ENCODE results near the gene CHST4.
"Not testable (repeated sequence)": the region's sequence is repeated elsewhere in the genome, so short reads cannot be mapped to it uniquely, and the experiment has no call there.

Gene CHST4

DNA sequence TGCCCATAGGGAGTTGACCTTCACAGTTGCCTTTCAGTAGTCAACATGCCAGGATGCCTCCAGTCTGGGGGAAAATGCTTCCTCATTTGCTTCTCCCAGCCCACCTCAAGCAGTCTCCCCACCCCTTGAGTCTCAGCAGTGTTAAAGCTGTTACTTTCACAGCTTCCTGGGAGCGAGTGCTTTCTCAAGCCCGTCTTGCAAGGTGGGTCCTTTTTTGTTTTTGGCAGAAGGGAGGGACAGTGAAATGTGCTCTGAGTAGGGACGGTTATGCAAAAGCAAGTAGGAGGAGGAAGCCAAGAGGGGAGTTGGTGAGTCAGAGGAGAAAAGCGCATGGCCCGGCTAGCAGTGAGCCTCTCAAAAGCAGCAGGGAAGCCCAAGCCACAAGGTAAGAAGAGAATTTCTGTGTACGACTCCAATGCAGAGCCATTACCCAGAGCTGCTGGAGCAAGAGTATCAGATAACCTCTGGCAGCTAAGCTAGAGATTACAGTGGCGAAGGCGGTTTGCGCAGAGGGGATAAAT lies at the start of gene CHST4:
CHST4 (plus strand) TSS at position 316 of the 521 bp plus-strand sequence. CDS start 10,252 bp downstream, outside the sequence.
- DNase-seq (ENCODE audit: low read depth in 3 of 3, low spot score in 1 of 3): no peak

DNA sequence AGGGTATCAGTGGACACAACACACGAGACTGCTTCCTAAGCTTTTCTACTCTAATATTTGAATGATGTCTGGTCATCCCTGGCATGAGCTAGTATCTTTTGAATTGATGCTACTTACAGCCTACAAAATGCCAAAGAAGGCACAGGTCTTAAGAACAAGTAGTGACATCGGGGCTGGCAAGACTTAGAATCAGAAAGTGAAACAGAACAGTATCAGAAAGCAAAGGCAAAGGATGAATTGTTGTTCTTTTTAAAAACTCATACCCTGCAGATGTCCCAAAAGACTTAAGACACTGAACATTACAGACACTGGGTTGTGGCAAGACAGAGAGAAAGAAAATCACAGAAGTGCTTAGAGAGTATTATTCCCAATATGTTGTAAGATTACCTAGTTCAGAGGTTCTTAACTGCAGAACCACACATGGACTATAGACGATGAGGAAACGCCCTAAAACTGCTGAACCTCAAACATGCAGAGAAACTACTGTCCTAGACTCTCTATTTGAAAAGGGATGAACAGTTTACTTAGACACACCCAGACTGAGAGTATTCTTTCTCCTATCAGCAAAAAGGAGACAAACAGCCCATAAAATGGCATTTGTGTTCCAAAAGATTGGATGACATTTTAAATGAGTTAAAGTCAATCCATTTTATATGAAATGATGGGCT lies 49.6 kb upstream of the CHST4 start:
- DNase-seq (ENCODE audit: low read depth in 3 of 3, low spot score in 1 of 3): no peak

DNA sequence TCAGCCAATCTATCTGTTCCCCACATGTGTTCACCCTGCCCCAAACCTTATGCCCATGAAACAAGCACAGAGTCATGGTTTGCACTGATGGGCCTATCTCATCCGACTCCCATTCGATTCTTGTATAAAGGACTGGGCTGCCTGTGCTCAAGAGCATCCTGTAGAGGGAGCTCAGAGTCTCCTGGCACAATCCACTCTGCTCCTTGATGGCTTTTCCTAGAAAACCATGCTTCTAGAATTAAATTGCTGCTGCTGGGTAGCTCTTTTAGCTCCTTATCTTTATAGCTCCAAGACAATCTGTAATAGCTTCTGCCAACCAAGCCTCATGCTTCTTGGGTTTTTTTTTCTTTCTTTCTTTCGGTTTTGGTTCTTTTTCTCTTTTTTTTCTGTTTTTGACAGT lies 46.8 kb upstream of the CHST4 start:
- DNase-seq (ENCODE audit: low read depth in 3 of 3, low spot score in 1 of 3): no peak

DNA sequence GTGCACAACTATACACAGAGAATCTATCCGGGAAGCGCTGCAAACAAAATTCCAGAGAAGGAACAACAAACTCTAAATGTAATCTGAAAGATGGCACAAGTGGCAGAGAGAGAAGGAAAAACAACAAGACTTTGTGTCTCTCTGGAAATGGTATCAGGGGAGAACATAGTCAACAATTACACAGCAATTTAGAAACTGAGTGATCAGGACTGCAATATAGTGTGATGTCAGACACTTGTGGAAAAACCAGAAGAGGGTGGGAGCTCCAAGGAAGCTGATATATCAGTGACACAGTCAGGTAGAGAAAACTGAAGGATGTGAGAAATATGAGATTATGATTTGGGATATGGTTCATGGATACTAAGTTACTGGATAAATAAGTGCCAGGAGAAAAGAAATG lies 45.3 kb upstream of the CHST4 start:
- no peak for DNase-seq (ENCODE audit: low read depth in 3 of 3, low spot score in 1 of 3)

DNA sequence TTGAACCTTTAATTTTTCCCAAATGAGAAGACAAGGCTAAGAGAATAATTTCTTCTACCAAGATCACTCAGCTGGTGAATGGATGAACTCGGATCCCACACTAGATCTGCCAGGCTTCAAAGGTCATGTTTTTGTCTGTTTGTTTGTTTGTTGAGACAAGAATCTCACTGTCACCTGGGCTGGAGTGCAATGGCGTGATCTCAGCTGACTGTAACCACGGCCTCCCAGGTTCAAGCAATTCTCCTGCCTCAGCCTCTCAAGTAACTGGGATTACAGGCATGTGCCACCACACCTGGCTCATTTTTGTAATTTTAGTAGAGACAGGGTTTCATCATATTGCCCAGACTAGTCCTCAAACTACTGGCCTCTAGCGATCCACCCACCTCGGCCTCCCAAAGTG lies 43.7 kb upstream of the CHST4 start:
- DNase-seq (ENCODE audit: low read depth in 3 of 3, low spot score in 1 of 3): no peak

DNA sequence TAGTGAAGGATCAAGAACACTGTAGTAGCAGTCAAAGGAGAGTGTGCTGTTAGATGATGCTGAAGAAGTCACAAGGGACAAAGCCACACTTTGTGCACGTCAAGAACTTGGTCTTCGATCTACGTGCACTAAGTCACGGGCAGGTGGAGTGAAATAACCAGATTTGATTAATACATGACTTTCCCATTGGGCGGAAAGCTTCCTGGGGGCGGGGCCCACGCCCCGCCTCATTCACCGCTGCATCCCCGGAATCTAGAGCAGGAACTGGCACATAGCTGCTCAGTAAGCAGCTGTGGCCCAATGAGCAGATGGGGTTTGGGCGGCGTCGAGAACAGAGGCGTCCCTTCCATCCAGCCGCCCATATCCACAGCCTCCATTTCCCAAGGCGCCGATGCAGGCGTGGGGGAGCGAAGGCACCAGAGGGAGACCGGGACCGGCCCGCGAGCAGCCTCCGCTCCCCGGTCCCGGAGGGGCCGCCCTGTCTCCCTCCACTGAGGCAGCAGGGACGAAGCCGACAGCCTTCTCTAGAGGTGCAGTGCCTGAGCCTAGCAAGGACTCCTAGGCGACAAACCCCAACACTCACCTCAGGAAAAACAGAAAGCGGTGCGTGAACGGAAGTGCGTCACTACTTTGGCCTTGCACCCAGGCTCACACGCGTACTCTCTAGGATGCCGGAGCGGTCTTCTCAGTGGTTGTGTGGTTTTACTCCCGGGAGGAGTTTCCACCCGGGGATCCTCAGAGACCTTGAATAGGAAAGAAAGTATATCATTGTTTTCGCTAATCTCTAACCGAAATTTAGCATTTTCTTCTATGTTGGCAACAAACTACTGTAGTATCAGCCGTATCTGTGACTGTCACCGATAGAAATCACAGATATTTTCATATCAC lies 42.0 kb upstream of the CHST4 start:
- DNase-seq (ENCODE audit: low read depth in 3 of 3, low spot score in 1 of 3): peak; percentile 43 to 49 (median 47)

DNA sequence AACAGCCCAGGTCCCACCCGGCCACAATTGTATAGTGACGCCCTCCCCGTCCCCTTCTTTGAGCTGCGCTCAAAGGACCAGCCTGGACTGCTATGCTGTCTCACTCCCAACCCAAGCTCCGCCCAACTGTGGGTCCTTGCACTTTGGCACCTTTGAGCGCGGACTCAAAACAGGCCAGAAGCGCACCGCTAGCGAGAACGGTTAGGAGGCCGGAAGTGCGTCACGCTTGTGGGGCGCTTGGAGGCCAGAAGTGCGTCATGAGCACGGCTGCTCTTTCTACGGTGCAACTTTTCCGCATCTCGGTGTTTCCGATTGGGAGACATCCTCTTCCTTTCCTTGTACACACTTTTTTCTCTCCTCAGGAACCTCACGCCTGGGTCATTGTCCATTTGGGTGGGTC lies 37.1 kb upstream of the CHST4 start, which contains the start of gene ZNF19:
ZNF19 (minus strand) TSS at position 203 of the 400 bp plus-strand sequence. CDS start 7,210 bp downstream, outside the sequence.
- no peak for DNase-seq (ENCODE audit: low read depth in 3 of 3, low spot score in 1 of 3)

DNA sequence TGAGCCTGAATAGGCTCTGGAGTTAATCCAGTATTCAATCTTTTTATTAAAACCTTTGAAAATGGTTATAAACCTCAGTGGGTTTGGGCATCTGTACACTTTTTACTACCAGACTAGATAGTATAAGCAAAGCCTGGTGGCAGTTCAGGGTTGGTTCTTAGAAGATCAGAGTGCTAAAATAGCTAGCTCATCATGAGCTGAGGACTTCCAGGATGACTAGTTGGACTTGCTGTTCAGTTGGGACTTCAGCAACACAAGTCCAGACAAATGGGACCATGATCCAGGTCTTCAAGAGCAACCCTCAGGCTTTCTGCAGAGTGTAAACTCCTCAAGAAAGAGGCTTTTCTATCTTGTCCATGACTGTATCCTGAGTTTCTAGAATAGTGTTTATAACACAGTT lies 35.9 kb upstream of the CHST4 start:
- DNase-seq (ENCODE audit: low read depth in 3 of 3, low spot score in 1 of 3): no peak

DNA sequence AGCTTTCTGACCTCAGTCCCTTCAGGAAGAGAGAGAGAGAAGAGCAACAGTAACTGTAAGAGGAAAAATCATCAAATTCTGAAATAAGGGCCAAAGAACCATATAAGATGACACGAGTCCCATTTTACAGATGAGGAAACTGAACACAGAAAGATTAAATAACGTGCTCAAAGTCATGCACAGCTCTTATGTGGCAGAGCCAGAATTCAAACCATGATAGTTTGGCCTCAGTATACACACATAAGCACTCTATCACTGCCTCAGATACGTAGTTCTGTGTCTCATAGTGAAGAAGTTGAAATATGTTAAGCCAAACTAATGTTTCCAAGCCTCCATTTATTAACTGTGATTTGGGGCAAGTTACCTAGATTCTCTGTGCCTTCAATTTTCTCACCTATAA lies 35.2 kb upstream of the CHST4 start:
- DNase-seq (ENCODE audit: low read depth in 3 of 3, low spot score in 1 of 3): no peak

DNA sequence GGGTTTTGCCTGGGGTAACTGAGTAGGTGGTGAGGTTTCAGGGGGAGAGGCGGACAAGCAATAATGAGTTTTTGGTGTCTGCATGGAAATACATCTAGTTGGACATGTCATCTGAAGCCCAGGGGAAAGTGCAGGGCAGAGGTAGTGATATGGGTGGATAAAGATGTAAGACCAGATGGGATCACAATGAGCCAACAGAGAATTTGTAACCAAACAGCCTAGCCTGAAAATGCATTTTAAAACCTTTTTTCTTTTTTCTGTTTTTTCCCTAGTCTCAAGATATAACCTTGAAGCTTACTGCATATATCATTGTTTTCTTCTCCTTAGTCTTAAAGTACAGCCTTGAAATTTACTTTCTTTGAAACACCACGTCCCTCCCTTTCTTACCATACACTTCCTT lies 33.4 kb upstream of the CHST4 start:
- DNase-seq (ENCODE audit: low read depth in 3 of 3, low spot score in 1 of 3): no peak

DNA sequence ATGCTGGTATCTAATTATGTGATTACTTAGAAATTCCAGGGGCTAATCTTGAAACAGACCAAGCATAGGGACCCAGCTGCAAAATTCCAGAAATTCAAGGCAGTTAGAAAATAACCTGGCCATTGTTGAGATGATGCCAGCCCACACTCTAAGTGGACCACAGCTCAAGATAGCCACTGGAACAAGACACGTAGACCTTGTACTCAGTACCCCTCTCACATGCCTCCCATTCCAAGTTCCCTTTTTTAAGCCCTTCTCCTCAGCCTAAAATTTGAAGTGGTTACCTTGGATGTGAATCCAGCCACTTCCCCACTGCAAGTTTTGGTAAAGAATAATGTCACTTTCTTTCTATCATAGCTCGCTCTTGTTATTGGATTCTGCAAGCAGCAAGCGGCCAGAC lies 33.0 kb upstream of the CHST4 start:
- no peak for DNase-seq (ENCODE audit: low read depth in 3 of 3, low spot score in 1 of 3)

DNA sequence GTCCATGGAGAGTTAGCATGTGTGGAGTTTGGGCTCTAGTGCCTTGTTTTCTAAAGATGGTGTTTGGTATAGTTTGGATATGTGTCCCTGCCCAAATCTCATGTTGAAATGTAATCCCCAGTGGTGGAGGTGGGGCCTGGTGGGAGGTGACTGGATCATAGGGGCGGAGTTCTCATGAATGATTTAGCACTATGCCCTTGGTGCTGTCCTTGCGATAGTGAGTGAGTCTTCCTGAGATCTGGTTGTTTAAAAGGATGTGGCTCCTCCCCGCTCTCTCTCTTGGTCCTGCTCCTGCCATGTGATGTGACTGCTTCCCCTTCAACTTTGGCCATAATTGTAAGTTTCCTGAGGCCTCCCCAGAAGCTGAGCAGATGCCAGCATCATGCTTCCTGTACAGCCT lies 28.2 kb upstream of the CHST4 start:
- DNase-seq (ENCODE audit: low read depth in 3 of 3, low spot score in 1 of 3): no peak

DNA sequence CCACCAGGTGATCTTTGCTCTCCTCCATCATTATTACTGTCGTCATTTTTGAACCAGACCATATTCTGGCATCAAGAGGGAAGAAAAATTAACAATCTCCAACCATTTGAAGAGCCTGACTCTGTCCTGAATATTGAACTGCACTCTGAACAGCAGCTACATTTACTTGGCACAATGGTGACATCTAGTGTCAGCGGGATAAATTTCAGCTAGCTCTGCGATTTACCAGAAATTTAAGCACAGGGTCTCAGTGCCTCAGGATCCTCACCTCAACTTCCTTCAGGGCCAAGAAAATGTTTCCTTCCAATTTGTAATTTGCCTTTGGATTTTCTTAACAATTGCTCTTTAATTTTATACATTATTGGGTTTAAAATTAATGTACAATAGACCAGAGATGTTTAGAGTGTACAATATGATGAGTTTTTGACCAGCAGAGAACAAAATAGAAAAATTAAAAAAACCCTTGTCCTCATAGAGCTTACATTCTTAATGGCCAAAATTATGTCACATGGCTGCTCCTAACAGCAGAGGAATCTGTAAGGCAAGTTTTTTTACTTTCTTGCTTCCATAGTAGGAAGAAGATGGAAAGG lies 26.4 kb upstream of the CHST4 start:
- DNase-seq (ENCODE audit: low read depth in 3 of 3, low spot score in 1 of 3): peak in 2 of 3 donors; percentile 3 to 4

DNA sequence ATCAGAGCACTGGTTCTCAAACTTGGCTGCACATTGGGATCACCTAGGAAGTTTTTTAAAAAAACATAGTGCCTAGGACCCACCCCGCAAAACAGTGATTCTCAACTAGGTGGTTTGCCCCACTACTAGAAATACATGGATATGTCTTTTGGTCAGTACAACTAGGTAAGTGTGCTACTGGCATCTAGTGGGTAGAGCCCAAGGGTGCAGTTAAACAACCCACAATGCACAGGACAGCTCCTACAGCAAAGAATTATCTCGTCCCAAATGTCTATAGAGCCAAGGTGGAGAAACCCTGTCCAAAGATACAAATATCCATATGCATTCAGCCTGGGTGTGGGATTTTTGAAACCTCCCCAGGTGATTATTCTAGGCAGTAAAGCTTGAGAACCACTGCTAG lies 25.3 kb upstream of the CHST4 start:
- no peak for DNase-seq (ENCODE audit: low read depth in 3 of 3, low spot score in 1 of 3)

DNA sequence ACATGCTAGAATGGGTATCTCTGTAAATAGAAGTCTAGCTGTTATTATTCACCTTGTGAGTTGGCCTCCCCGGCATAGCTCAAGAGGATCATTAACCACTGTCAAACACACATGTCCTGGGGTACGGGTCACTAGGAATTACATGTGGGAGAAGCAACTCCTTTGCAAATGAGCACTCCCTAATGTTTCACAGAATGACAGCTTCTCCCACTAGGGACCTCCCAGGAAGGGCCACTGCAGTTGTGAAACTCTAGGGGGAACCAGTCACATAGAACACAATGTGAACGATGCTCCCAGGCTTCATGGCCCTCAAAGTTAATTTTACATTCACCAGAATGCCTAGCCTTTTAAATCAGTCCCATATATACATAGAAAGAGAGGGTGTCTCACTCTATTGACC lies 24.7 kb upstream of the CHST4 start:
- DNase-seq (ENCODE audit: low read depth in 3 of 3, low spot score in 1 of 3): no peak

DNA sequence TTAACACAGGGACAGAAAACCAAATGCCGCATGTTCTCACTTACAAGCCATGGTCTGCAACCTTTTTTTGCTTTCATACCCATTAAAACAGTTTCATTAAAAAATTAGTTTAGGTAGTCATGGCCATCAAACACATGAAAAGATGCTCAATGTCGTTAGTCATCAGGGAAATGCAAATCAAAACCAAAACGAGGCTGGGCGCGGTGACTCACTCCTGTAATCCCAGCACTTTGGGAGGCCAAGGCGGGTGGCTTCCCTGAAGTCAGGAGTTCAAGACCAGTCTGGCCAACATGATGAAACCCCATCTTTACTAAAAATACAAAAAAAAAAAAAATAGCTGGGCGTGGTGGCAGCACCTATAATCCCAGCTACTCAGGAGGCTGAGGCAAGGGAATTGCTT lies 22.2 kb upstream of the CHST4 start:
- not testable (repeated sequence) for DNase-seq (ENCODE audit: low read depth in 3 of 3, low spot score in 1 of 3)

DNA sequence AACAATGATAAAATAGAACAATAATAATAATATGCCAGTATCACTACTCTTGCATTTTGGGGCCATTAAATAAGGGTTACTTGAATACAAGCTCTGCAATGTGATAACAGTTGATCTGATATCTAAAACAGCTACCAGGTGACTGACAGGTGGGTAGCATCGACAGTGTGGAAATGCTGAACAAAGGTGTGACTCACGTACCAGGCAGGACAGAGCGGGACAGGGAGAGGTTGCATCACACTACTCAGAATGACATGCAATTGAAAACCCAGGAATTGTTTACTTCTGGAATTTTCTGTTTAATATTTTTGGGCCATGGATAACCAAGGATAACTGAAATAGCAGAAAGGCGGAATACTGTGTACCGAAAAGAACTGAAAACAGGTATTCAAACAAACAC lies 21.3 kb upstream of the CHST4 start:
- DNase-seq (ENCODE audit: low read depth in 3 of 3, low spot score in 1 of 3): no peak

DNA sequence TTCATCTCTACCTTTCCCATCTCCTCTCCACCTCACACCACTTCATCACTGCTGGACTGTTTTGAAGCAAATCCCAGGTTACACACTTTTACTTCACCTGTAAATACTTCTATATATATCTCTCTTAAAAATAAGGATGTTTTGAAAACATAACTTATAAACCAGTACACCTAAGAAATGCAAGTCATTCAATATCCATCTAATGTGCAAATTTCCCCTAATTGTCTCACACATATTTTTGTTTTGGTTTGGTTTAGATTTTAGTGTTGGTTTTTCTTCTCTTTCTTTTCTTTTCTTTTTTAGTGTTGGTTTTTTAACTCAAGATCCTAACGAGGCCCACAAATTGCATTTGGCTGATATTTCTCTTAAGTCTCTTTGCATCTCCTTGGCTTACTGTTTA lies 19.2 kb upstream of the CHST4 start:
- no peak for DNase-seq (ENCODE audit: low read depth in 3 of 3, low spot score in 1 of 3)

DNA sequence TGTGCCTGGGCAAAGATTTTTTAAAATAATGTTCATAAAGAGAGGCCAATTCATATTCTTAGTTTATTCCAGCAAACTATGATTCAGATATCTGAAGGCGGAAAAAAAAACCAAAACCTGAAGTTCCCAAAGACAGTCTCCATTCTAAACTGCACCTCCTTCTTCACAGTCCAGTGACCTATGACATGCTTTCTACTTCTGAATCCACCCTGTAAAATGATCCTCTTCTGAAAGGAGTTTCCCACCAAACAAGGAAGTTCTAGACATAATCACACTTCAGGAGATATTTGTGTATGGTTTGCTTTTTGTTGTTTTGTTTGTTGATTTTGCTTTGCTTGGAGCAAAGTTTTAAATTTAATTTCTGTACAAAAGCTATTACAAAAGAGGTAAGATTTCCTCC lies 12.9 kb upstream of the CHST4 start:
- DNase-seq (ENCODE audit: low read depth in 3 of 3, low spot score in 1 of 3): no peak

DNA sequence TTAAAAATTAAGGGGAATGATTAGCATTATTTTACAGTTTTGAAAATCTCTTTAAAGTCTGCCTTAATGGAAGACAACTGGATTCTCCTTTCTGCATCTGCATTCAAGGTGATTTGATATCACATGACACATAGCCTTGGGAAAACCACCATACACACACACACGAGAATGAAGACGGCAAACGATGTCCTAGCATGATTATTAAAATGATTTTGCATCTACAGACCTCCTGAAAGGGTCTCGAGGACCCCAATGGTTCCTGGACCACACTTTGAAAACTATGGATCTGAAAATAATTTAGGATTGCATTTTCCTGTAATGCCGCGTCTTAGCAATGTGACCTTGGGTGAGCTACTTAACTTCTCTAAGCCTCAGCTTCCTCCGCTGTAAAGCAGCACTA lies 11.8 kb upstream of the CHST4 start:
- no peak for DNase-seq (ENCODE audit: low read depth in 3 of 3, low spot score in 1 of 3)

DNA sequence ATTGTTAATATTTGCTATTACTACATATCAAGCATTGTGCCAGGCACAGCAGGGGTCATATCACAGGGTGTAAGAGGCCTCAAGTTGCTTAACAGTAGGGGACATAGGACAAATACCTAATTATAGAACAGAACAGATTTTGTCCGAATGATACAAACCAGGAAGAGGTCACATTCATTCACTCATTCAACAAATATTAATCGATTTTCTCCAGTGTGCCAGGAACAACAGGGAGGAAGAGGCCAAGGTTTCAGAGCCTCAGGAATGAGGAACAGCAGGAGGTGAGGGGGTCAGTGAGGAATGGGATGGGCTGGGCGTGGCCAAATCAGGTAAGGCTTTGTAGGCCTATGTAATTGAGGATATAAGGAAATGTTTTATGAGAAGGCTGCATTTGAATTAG lies 11.2 kb upstream of the CHST4 start:
- no peak for DNase-seq (ENCODE audit: low read depth in 3 of 3, low spot score in 1 of 3)

DNA sequence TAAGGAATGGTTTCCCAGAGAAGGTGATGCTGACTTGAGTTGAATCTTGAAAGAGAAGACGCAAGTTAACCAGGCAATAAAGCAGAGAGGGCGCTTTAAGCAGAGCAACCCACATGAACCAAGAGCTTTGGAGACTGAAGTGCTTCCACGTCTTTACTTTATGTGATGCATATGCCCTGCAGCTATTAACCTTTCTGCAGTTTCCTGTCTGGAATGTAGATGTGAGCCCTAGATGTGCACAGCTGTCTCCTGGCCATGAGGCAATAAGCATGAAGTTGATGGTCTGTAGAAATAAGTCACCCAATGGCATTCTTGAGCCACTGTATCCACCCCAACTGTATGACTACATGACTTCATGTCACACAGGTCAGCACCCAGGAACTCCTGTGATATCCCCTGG lies 5.7 kb upstream of the CHST4 start:
- DNase-seq (ENCODE audit: low read depth in 3 of 3, low spot score in 1 of 3): no peak

Data from stimulated activated CD4-positive, alpha-beta T cell treated with anti-CD3 and anti-CD28 coated beads, TNF-alpha, amount 100 ng/mL, for 1 hour (primary cell).